HepG2 (cell line): ENCODE data around the gene TRIM2. TPM values are rescaled to one million over a fixed set of nuclear protein-coding genes. Genes with fewer than 3 reads are reported as not detected.

Experiments
- CBX5 ChIP-seq: sonication (generic); formaldehyde crosslinking; IDR thresholded peaks from 2 replicates; pipeline ENCODE4 v1.4.0; 2020; ENCODE audit warnings: missing genetic modification reagents, borderline replicate concordance
- DMAP1 ChIP-seq: IDR thresholded peaks from 2 replicates; pipeline ENCODE4 v1.6.1; 2016
- DNMT1 ChIP-seq: sonication (generic); formaldehyde crosslinking; IDR thresholded peaks from 2 replicates; pipeline ENCODE4 v1.5.1; 2020; ENCODE audit warnings: mild to moderate bottlenecking, missing genetic modification reagents
- KAT7 ChIP-seq: IDR thresholded peaks from 2 replicates; pipeline ENCODE4 v1.6.1; 2018; ENCODE audit warnings: borderline replicate concordance, missing compliant biosample characterization
- KLF11 ChIP-seq: IDR thresholded peaks from 2 replicates; pipeline ENCODE4 v1.6.1; 2016; ENCODE audit warnings: missing compliant biosample characterization
- MXI1 ChIP-seq: IDR thresholded peaks from 3 replicates; pipeline ENCODE4 v1.6.1; 2012; ENCODE audit warnings: low read depth, low read length, inconsistent platforms, borderline replicate concordance
- NFE2L2 ChIP-seq: fragments of 150-350 bp; IDR thresholded peaks from 2 replicates; pipeline ENCODE4 v1.6.1; 2014; ENCODE audit warnings: low read length
- POLR2AphosphoS2 ChIP-seq: IDR thresholded peaks from 2 replicates; pipeline ENCODE4 v1.6.1; 2011; ENCODE audit warnings: low read depth, low read length, improper control_type of control experiment
- POLR2AphosphoS5 ChIP-seq: IDR thresholded peaks from 2 replicates; pipeline ENCODE4 v1.6.1; 2012; ENCODE audit warnings: low read depth, low read length
- SNAI1 ChIP-seq: sonication (generic); formaldehyde crosslinking; IDR thresholded peaks from 2 replicates; pipeline ENCODE4 v1.5.0; 2020; ENCODE audit warnings: mild to moderate bottlenecking, missing genetic modification reagents, borderline replicate concordance
- ZKSCAN1 ChIP-seq: fragments of 150-350 bp; IDR thresholded peaks from 2 replicates; pipeline ENCODE4 v1.6.1; 2014; ENCODE audit warnings: low read length
- ZNF263 ChIP-seq: sonication (generic); formaldehyde crosslinking; IDR thresholded peaks from 2 replicates; pipeline ENCODE4 v1.4.0; 2020; ENCODE audit warnings: missing genetic modification reagents
- ZNF326 ChIP-seq: sonication (generic); formaldehyde crosslinking; IDR thresholded peaks from 2 replicates; pipeline ENCODE4 v1.4.0; 2020; ENCODE audit warnings: missing genetic modification reagents, borderline replicate concordance
- ZNF331 ChIP-seq: sonication (generic); formaldehyde crosslinking; IDR thresholded peaks from 2 replicates; pipeline ENCODE4 v1.4.0; 2020; ENCODE audit warnings: missing genetic modification reagents
- ZNF556 ChIP-seq: sonication (generic); formaldehyde crosslinking; IDR thresholded peaks from 2 replicates; pipeline ENCODE4 v1.4.0; 2020; ENCODE audit warnings: mild to moderate bottlenecking, missing genetic modification reagents, borderline replicate concordance
- ZNF564 ChIP-seq: sonication (generic); formaldehyde crosslinking; IDR thresholded peaks from 2 replicates; pipeline ENCODE4 v1.8.1; 2023; ENCODE audit warnings: mild to moderate bottlenecking, missing genetic modification reagents
- ZNF569 ChIP-seq: sonication (generic); formaldehyde crosslinking; IDR thresholded peaks from 2 replicates; pipeline ENCODE4 v1.5.0; 2020; ENCODE audit warnings: mild to moderate bottlenecking, missing genetic modification reagents, moderate library complexity, borderline replicate concordance
- ZNF652 ChIP-seq: IDR thresholded peaks from 2 replicates; pipeline ENCODE4 v1.6.1; 2016; ENCODE audit warnings: low read depth, borderline replicate concordance
- ZNF724P ChIP-seq: sonication (generic); formaldehyde crosslinking; IDR thresholded peaks from 2 replicates; pipeline ENCODE4 v1.8.0; 2022; ENCODE audit warnings: missing genetic modification reagents, borderline replicate concordance
- ZNF761 ChIP-seq: sonication (generic); formaldehyde crosslinking; conservative IDR thresholded peaks from 2 replicates; pipeline ENCODE4 v1.4.0; 2020; ENCODE audit warnings: mild to moderate bottlenecking, missing genetic modification reagents
- polyA plus RNA-seq, 8 experiments: library from polyadenylated mRNA; depleted of rRNA in 3 of 8; stranded (reverse) in 7 of 8; unstranded in 1 of 8; fragments of >200 nt; fragmentation: Illumina TruSeq in 4 of 8; extraction: Trizol in 4 of 8; gene quantifications; 2 replicates each; pipeline versions ENCODE4 v1.2.1 to v1.2.3, GENCODE V29; 2011 to 2016; ENCODE audit warnings: low read depth in 4 of 8, missing spikeins in 1 of 8, mixed read lengths in 1 of 8; ENCODE audit not compliant: insufficient read depth in 1 of 8
- total RNA-seq, 5 experiments: library from RNA; depleted of rRNA; stranded (reverse); fragments of >200 nt; fragmentation: Illumina TruSeq; extraction: Trizol; gene quantifications; 2 replicates each; pipeline ENCODE4 v1.2.3, GENCODE V29; 2016; ENCODE audit warnings: low read depth in 1 of 5
- TF ChIP-seq, protein P1 (sequence below): sonication (generic); formaldehyde crosslinking; IDR thresholded peaks from 2 replicates; pipeline ENCODE4 v1.4.0; 2020; ENCODE audit warnings: missing genetic modification reagents
- TF ChIP-seq, protein P2 (sequence below): sonication (generic); formaldehyde crosslinking; IDR thresholded peaks from 2 replicates; pipeline ENCODE4 v1.5.0; 2020; ENCODE audit warnings: mild to moderate bottlenecking, missing genetic modification reagents
- TF ChIP-seq, protein P3 (sequence below): IDR thresholded peaks from 2 replicates; pipeline ENCODE4 v1.6.1; 2012; ENCODE audit warnings: inconsistent platforms
- TF ChIP-seq, protein P4 (sequence below): IDR thresholded peaks from 2 replicates; pipeline ENCODE4 v1.6.1; 2016; ENCODE audit warnings: low read depth
- TF ChIP-seq, protein P5 (sequence below): sonication (generic); formaldehyde crosslinking; IDR thresholded peaks from 2 replicates; pipeline ENCODE4 v1.8.0; 2023; ENCODE audit warnings: mild to moderate bottlenecking, missing genetic modification reagents

The TRIM2 gene
- total and polyA plus RNA-seq, 2 of the 13 experiments (the other 11 are each of a cell fraction or from before 2014, with no cell fraction given), result 2.1 to 4.2 TPM

DNA sequence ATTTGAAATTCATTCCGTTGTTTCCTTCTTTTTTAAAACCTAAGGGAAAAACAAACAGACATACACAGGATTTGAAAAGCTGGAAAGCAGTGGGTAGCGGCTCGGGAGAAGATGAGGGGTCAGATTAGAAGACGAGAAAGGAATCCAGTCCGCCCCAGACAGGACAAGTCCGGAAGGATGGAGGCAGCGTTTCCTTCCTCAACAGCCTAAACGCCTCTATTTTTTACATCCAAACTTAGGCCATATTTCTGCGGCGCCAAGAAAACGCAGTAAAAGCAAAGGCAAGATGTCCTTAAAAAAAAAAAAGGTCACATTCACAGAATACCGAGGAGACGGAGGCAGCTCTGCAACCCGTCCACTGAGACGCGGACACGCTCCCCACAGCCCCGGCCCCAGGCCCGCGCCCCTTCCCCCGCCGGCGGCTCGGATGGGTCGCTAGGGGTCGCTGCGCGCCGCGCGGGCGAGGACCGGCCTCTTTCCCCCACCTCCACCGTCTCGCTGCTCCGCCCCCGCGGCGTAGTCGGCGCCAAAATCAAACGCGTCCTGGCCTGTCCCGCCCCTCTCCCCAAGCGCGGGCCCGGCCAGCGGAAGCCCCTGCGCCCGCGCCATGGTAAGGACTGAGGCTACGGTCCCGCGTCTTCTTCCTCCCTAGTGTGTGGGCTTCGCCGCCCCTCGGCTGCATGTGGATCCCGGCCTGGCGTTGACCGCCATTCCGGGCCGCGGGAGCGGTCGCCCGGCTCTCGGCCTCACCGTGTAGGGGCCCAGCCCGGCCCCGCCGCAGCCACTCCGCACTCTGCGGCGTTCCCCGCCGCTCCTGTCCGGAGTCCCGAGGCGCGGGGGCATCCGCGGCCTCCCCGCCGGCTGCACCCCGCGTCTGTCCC, 140.1 kb downstream of the TRIM2 start, which contains the start of gene MND1 (continued):
- TF ChIP-seq ZNF569 (no peak), ZNF326 (CRISPR knock-in tag) (no peak), SNAI1 (CRISPR knock-in tag) (no peak), DMAP1 (peak; percentile 60; the same call in 1 of the 2 replicates), NFE2L2 (no peak), ZNF652 (CRISPR knock-in tag) (no peak), KAT7 (CRISPR knock-in tag) (peak; percentile 48; the same call in 1 of the 2 replicates), CBX5 (CRISPR knock-in tag) (no peak), ZNF724P (peak; percentile 97), ZKSCAN1 (no peak), ZNF564 (peak; percentile 81; the same call in 1 of the 2 replicates), KLF11 (CRISPR knock-in tag) (no peak), ZNF263 (no peak; the same call in 1 of the 2 replicates), ZNF761 (CRISPR knock-in tag) (no peak; the same call in 1 of the 2 replicates), POLR2AphosphoS5 (peak; percentile 63), DNMT1 (CRISPR knock-in tag) (peak; percentile 79; the same call in 1 of the 2 replicates), ZNF331 (CRISPR knock-in tag) (0 out of 2 replicates have a peak, but pooled peaks have one; percentile 34), ZNF556 (CRISPR knock-in tag) (peak; percentile 70; the same call in 1 of the 2 replicates), MXI1 (peak; percentile 92), POLR2AphosphoS2 (no peak)
- TF ChIP-seq, protein P1, sequence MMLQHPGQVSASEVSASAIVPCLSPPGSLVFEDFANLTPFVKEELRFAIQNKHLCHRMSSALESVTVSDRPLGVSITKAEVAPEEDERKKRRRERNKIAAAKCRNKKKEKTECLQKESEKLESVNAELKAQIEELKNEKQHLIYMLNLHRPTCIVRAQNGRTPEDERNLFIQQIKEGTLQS (CRISPR knock-in tag), result 0 out of 2 replicates have a peak, but pooled peaks have one; percentile 31
- TF ChIP-seq, protein P2, sequence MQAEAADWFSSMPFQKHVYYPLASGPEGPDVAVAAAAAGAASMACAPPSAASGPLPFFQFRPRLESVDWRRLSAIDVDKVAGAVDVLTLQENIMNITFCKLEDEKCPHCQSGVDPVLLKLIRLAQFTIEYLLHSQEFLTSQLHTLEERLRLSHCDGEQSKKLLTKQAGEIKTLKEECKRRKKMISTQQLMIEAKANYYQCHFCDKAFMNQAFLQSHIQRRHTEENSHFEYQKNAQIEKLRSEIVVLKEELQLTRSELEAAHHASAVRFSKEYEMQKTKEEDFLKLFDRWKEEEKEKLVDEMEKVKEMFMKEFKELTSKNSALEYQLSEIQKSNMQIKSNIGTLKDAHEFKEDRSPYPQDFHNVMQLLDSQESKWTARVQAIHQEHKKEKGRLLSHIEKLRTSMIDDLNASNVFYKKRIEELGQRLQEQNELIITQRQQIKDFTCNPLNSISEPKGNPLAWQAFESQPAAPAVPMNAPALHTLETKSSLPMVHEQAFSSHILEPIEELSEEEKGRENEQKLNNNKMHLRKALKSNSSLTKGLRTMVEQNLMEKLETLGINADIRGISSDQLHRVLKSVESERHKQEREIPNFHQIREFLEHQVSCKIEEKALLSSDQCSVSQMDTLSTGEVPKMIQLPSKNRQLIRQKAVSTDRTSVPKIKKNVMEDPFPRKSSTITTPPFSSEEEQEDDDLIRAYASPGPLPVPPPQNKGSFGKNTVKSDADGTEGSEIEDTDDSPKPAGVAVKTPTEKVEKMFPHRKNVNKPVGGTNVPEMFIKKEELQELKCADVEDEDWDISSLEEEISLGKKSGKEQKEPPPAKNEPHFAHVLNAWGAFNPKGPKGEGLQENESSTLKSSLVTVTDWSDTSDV (CRISPR knock-in tag), result peak; percentile 29; the same call in 1 of the 2 replicates
- TF ChIP-seq, protein P3, sequence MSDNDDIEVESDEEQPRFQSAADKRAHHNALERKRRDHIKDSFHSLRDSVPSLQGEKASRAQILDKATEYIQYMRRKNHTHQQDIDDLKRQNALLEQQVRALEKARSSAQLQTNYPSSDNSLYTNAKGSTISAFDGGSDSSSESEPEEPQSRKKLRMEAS, result peak; percentile 85
- TF ChIP-seq, protein P4, sequence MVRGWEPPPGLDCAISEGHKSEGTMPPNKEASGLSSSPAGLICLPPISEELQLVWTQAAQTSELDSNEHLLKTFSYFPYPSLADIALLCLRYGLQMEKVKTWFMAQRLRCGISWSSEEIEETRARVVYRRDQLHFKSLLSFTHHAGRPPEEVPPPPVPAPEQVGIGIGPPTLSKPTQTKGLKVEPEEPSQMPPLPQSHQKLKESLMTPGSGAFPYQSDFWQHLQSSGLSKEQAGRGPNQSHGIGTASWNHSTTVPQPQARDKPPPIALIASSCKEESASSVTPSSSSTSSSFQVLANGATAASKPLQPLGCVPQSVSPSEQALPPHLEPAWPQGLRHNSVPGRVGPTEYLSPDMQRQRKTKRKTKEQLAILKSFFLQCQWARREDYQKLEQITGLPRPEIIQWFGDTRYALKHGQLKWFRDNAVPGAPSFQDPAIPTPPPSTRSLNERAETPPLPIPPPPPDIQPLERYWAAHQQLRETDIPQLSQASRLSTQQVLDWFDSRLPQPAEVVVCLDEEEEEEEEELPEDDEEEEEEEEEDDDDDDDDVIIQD (CRISPR knock-in tag), result peak; percentile 36; the same call in 1 of the 2 replicates
- TF ChIP-seq, protein P5, sequence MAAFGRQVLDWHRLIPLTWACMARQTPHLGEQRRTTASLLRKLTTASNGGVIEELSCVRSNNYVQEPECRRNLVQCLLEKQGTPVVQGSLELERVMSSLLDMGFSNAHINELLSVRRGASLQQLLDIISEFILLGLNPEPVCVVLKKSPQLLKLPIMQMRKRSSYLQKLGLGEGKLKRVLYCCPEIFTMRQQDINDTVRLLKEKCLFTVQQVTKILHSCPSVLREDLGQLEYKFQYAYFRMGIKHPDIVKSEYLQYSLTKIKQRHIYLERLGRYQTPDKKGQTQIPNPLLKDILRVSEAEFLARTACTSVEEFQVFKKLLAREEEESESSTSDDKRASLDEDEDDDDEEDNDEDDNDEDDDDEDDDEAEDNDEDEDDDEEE (CRISPR knock-in tag), result peak; percentile 90
